ENCODE data around the gene TGFBR3.
"Not testable (repeated sequence)": the region's sequence is repeated elsewhere in the genome, so short reads cannot be mapped to it uniquely, and the experiment has no call there.

Gene TGFBR3

DNA sequence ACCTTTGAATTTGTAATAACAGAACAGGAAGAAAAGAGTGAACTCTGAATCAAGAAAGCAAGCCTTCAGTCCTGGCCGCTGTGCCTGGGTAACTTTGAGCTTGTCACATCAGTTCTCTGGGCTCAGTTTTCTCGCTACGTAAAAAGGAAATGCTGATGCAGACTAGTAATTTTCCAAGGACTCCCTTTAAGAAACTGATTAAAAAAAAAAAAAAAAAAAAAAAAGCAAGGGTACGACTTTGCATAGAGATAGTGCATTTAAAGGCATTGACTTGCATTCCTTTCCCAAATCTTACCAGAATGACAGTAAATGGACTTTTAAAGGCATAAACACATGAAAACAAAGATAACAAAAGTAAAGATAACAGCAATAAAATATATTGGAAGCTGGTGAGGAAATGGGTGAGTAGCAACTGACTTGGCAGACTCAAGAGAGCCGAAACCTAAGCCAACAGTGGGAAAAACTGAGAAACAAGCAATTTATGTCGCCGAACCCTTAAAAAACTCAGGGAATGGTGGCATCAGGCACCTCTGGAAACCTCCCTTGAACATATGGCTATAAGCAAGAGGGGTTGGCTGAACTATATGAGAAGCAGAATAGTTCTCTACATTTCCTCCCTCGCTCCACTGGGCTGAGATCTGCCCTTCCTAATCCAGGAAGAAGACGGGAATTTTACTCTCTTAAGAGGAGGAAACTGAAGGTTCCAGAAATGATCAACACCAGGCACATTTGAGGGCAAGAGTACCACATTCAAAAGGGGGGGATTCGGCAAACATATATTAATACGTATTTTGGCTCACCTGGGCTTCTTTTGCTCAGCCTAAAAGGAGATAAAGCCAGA, 196.1 kb downstream of the TGFBR3 start:
- no peak for DNase-seq (ENCODE audit: low read depth in 2 of 2)

DNA sequence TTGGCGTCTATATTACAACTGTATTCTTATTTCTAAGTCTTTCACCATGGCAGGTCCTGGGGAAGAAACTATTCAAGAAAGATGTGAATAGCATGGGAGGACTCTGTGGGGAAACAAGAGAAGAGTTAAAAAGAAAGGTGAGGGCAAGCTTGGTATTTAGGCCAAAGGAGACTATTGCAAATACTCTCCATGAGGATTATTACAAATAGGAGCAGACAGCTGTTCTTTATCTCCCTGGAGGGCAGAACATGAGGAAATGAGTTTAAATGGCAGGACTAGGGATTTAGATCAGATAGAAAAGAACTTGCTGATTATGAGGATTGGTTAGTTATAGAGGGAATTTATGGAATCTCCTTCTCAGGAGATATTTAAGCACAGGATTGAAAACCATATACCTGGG, 198.5 kb downstream of the TGFBR3 start:
- DNase-seq (ENCODE audit: low read depth in 2 of 2) = no peak

DNA sequence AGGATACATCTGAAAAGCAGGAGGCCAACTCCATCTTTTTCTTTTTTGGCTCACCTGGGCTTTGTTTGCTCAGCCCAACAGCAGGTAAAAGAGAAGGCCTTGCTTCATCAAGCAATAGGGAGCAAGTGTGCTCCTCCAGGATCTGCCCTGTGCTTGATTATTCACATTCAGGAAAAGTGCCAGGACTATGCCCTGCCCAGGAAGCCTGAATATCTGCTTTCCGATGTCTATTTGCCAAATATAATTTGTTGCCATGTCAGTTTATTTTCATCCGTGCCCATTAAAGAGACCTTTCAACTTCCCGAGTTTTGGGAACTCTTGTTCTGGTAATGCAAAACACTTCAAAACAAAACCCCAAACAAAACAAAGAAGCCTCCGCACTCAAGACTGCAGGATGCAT, 200.0 kb downstream of the TGFBR3 start:
- no peak for DNase-seq (ENCODE audit: low read depth in 2 of 2)

DNA sequence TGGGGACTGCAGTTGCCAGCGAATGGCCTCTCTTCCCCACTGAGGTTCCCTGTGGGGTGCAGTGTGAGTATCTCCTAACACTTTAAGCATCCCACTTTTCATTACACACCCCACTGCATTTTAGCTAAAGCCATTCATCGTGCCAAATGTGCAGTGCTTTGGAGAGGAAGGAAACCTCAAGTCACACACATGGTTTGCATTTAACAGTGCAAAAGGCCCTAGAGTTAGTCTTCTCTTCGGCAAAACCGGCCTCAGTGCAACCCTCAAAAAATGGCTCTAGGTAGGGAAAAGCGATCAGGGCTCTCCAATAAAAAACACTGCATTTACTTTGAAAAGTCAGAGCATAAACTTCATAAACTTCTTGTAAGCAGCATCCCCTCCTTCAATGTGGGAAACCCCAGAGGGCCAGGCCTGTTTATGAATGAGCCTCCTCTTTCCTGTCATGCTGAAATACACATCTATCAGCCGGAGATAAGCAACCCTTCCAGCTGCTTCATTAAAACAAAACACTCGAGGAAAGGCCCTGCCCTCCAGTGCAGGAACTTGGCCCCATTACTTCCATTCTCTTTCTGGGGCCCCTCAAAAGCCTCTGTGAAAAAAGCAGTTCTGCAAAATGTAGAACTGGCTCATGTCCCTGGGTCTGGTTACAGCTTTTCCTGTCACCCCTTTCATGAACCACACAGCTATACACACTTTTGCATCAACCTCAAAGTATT, 201.3 kb downstream of the TGFBR3 start:
- peak; percentile 40 to 47 for DNase-seq (ENCODE audit: low read depth in 2 of 2)

- no peak for DNase-seq (ENCODE audit: low read depth in 2 of 2)
Measured at GRCh38 chr1:91683598-91683951, 202.4 kb downstream of the TGFBR3 start.

GRCh38 chr1:91682882-91683597, 202.9 kb downstream of the TGFBR3 start:
- no peak for DNase-seq (ENCODE audit: low read depth in 2 of 2)

DNA sequence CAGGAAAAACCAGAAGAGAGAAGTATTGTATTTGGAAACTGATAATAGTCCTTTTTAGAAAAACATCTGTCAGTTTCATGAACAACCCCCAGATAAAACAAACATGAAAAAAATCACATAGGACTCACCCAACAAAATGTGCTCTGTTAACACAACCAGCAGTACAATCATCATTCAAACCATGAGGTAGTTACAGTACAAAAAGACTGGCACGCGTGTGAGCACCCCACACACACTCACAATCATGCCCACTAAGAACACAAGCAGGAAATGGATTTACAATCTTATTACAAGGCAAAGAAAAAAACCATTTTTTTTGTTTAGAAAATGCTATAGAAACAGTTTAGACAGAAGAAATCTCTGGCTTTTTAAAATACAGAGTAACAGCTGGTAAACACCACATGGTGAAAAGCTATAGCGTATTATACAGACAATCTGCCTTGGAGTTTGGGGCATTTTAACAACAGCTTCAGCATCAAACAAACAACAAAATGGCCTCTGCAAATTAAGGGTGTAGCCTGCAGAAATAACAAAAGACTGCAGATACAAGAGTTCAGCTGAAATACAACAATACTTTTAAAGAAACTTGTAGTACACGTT, 205.3 kb downstream of the TGFBR3 start:
- no peak for DNase-seq (ENCODE audit: low read depth in 2 of 2)

- no peak for DNase-seq (ENCODE audit: low read depth in 2 of 2)
Measured at GRCh38 chr1:91679446-91679845, 206.5 kb downstream of the TGFBR3 start.

DNA sequence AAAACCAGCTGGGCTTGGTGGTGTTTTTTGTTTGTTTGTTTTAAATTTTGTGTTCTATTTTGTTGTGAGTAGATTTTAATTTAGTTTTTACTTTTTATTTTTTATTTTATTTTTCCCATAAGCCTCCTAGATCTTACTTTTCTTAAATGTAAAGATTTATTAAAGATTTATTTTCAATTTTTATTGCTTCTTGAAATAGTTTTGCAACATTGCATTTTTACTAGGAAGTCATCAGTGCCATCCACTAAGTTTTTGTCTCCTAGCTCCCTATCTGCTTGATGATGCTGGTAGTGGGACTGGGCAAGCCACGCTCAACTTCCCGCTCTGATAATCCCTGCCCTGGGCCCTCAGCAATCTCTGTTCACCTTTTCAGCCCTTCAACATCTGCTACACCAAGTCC, 209.9 kb downstream of the TGFBR3 start:
- DNase-seq (ENCODE audit: low read depth in 2 of 2) = no peak

DNA sequence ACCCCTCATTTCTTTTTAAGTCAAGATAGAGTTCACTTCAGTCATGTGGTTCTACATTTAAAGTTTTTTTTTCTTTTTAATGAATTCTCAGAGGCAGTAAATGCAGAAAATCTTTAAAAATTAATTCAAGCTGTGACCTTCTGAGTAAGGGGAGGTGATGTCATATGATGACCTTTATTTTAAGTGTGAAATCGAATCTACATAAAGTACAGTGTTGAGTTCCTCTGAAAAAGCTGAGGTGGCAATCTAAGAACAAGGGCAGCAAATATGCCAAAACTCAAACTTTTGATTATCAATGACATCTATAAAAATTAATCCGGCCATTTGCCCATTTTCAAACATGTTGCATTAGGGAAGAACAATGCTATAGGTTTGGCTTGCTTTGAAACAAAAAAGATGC, 211.8 kb downstream of the TGFBR3 start:
- DNase-seq (ENCODE audit: low read depth in 2 of 2) = no peak

DNA sequence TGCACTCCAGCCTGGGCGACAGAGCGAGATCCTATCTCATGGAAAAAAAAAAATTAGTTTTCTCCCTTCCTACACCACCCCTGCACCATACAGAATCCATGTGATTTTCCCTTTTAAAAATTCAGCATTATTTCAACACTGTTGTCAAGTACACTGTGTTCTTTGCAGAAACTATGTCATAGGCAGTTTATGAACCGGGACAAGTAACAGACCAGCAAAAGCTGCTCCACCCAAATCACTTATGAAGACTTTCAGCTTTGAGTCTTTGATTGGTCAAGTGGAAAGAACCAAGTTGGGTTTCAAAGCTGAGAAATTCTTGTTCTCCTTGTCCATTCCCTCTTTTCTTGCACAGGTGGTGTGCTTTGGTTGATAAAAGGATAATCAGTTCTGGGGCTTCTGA, 212.3 kb downstream of the TGFBR3 start:
- no peak for DNase-seq (ENCODE audit: low read depth in 2 of 2)

GRCh38 chr1:91672601-91673161, 213.3 kb downstream of the TGFBR3 start:
- DNase-seq (ENCODE audit: low read depth in 2 of 2) = no peak

DNA sequence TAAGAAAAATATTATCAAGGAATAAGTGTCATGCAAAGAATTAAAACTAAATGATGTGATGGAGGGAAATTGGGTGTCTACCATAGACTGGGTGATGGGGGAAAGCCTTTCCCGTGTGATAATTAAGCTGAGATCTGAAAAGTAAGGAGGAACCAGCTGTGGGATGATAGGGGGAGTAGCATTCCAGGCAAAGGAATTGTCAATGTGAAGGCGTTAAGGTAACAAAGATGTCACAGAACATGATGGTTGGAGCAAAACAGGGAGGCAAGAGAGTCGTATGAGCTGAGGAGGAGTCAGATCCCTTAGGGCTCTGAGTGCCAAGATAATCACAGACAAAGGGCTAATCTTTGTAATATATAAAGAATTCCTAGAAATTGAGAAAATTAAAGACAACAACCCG, 215.2 kb downstream of the TGFBR3 start:
- no peak for DNase-seq (ENCODE audit: low read depth in 2 of 2)

DNA sequence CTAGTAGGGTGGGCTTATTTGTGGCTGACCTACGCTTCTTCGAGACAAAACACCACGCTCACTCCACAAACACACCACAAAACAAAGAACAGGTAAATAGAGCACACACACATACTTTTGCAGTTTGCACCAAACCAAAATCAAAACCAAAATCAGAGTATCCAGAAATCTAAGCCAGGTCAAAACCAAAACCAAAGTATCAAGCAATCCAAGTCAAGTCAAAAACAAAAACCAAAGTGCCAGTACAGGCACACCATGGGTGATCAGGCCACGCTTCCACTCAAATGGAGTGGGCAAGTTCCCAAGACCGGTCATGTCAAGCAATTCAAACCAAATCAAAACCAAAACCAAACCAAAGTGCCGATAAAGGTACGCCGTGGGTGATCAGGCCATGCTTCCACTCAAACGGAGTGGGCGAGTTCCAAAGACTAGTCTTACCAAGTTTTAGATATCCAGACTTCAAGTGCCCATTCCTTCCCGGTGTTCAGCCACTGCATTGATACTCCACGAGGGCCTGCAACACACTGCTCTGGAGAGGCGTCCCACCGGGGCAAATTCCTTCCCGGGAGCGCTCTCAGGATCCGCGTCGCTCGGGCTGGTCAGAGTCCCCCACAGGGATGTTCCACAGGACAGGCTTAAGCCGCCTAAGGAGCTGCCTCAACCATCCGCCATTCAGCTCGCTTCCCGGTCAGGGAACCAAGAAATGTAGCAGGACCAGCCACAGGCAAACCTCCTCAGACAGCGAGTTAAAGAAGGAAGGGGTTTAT, 216.2 kb downstream of the TGFBR3 start:
- DNase-seq (ENCODE audit: low read depth in 2 of 2) = no peak

- not testable (repeated sequence) for DNase-seq (ENCODE audit: low read depth in 2 of 2)
Measured at GRCh38 chr1:91666651-91667050, 219.3 kb downstream of the TGFBR3 start.

DNA sequence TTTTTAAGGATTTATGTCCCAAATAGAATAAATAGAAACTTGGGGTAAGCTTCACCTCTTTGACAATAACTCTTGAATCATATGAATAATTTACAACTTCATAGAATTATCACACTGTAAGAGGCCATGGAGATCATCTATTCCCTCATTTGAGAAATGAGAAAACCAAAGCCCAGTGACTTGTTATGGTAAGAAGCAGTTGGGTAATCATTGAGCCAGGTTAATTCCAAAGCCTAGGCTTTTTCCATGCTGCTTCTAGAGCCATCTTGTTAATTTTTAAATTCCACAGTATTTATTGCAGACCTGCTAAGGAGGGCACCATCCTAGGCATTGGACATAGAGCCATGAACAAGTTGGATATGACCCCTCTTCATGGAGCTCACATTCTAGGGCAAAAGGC, 224.8 kb downstream of the TGFBR3 start:
- no peak for DNase-seq (ENCODE audit: low read depth in 2 of 2)

- DNase-seq (ENCODE audit: low read depth in 2 of 2) = no peak
Measured at GRCh38 chr1:91660708-91661107, 225.2 kb downstream of the TGFBR3 start.

GRCh38 chr1:91655912-91656449, 230.0 kb downstream of the TGFBR3 start:
- DNase-seq (ENCODE audit: low read depth in 2 of 2) = no peak

DNA sequence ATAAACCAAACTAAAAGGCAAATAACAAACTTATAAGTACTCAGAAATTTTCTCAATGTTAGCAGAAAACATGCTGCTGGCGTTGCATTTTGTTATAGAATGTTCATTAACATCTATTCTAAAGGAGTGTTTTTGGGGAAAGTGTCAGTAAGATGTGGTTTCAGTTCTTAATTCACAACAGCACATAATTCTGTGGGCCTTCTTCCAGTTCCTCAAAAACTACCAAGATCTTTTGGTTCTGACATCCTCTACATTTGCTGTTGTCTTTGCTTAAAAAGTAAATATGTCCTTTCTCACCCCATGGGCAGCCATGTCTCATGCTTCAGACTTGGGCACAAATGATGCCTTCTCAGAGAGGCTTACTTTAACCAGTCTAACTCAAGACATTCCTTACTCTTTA, 232.8 kb downstream of the TGFBR3 start:
- DNase-seq (ENCODE audit: low read depth in 2 of 2) = no peak

- peak; percentile 51 to 53 for DNase-seq (ENCODE audit: low read depth in 2 of 2)
Measured at GRCh38 chr1:91651661-91652071, 234.3 kb downstream of the TGFBR3 start.

DNA sequence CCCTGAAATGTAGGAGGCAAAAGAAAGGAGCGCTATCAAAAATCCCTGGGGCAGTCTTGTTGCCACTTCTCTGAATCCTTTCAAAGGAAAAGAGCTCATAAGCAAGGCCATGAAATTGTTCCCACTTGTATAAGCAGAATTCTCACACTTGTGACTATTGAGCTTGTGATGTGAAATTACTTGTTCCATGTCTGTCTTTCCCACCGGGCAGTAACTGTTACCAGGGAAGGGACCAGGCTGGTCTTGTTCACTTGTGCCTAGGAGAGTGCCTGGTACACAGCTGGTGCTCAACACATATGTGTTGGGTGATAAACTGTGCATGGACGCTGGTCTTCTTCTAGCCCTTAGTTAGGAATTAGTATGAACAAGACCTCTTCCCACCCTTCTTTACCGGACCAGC, 234.7 kb downstream of the TGFBR3 start:
- DNase-seq (ENCODE audit: low read depth in 2 of 2) = no peak

Measured in fibroblast of skin of left biceps (primary cell).